Aortic smooth muscle cell (primary cell): Measurements from ENCODE around the gene FAXC. TPM values are rescaled to one million over a fixed set of nuclear protein-coding genes. Genes with fewer than 3 reads are reported as not detected.

Source experiments
- total RNA-seq: library from RNA; depleted of rRNA; stranded (reverse); fragments of >200 nt; gene quantifications from 2 replicates; pipeline ENCODE4 v1.2.3, GENCODE V29; 2014

Gene FAXC
- under 0.01 and 0.25 TPM in 2 replicates for total RNA-seq

DNA sequence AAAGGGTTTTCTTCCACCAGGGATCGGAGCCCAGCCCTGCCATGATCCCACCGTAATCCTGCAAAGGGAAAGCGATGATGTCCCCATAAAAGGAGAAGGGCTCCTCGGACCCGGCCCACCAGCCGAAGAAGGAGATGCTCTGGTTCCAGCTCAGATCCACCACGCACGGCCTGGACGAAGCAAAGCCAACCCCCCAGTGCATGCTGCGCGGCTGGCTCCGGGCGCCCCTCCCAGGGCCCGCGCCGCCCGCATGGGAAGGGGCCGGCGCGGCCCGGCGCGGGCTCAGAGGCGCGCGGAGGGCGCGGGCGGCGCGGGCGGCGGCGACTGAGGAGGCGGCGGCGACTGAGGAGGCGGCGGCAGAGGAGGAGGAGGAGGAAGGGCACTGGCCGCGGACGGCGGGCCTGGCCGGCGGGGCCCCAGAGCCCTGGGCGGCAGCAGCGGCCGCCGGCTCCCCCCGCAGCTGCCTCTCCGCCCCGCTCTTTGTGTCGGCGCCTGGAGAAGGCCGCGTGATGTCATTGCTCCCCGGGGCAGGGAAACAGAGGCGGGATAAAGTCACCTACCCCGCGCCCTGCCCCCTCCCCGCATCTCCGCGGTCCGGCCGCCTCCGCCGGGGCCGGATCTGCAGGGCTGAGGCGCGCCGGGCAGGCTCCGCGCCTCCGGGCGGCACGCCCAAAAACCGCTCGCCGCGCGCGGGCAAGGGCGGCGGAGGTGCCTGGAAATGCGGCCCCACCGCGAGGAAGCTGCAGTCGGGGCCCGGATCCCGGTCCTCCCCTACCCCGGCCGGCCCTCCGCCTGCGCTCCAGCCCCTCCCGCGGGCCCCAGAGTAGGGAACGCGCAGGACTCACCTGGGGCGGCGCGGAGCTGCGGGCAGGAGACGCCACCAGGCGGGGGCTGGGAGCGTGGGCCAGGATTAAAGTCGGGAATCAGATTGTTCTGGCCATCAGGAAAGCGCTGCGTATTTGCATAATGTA, at the start of gene FAXC:
Gene FAXC (minus strand): TSS at position 504 of the 971 bp plus-strand sequence. CDS start 302 bp downstream, at position 202.

DNA sequence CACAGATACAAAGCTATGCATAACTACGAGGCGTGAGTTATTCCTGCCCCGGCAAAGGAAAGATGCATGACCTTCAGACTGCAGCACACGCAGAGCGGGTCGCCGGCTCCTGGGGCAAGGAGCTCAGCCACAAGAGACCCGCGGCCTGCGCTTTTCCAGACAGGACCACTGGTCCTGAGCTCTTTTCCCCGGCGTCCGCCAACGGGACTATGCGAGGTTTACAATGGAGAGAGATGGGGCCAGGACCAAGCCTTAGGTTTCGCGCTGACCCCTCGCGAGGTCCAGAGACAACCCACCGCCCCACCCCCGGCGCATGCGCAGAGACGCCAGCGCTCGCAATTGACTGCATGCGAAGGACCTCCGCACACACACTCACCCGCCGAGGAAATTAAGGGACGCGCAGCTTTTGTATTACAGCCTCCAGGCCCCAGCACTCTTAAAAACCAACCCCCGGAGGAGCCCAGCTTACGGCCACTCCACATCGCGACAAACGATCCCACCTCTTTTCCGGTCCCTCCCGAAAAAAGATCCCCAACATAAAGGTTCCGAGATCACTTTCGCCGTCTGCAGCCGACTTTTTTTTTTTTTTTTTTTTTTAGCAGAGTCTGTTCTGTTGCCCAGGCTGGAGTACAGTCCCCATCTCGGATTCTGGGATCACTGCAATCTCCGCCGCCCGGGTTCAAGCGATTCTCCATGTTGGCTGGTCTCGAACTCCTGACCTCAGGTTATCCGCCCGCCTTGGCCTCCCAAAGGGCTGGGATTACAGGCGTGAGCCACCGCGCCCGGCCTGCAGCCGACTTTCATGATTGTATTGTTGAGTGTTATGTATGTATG, 44.4 kb upstream of the FAXC start, which contains the start of gene COQ3:
Gene COQ3 (minus strand): TSS at position 498 of the 834 bp plus-strand sequence. CDS start 16 bp downstream, at position 482.

Other genes starting within 250 kb of the FAXC start
- gene COQ3, start 44.5 kb upstream of the FAXC start, total RNA-seq = 4.9 and 5.2 TPM in 2 replicates
- gene PNISR, start 75.6 kb upstream of the FAXC start, total RNA-seq = 51.4 and 63.4 TPM in 2 replicates
- 10.4 and 13.2 TPM in 2 replicates for gene USP45, start 165.7 kb upstream of the FAXC start, total RNA-seq
- 51.7 and 51.8 TPM in 2 replicates for gene CCNC, start 219.0 kb upstream of the FAXC start, total RNA-seq